ENCODE data around the gene MBD6. TPM values are rescaled to one million over a fixed set of nuclear protein-coding genes. Genes with fewer than 3 reads are reported as not detected.

The MBD6 gene
- total RNA-seq, 1 donor from 2014 or later = 10.0 TPM

GRCh38 chr12:57526477-57527126, 4.0 kb downstream of the MBD6 start:
- Histone ChIP-seq H3K27me3 (ENCODE audit: control insufficient read depth, insufficient read depth, low read length) (no peaks in the 10 kb centered on the region), H3K36me3 (ENCODE audit: control insufficient read depth, insufficient read depth, low read length) (peaks cover 4% of the 10 kb centered on the region), H3K4me3 (ENCODE audit: low read depth, low read length) (no peak overlapping the region)
- DNase-seq (ENCODE audit: low read depth) = no peak
- no peak for TF ChIP-seq CTCF (IDR thresholded peaks at IDR 0.05; ENCODE audit: insufficient read depth, low read length, poor library complexity, severe bottlenecking)

DNA sequence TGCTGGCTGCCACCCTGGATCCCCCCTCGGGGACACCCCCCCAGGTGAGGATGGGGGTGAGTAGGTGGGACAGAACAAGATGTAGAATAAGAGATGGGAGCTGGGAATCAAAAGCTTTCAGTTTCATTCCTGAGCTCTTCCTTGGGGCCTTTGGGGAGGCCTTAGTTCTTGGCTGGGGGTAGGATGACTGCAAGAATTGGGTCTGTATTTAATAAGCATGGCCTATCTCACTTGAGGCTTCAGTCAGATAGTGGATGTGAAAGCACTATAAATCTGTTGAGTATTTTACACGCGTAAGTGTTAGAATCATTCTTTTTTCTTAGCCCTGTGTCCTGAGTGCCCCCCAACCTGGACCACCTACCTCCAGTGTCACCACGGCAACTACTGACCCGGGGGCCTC, 4.6 kb downstream of the MBD6 start:
- Histone ChIP-seq H3K27me3 (ENCODE audit: control insufficient read depth, insufficient read depth, low read length) (no peaks in the 10 kb centered on the region), H3K36me3 (ENCODE audit: control insufficient read depth, insufficient read depth, low read length) (peaks cover 4% of the 10 kb centered on the region), H3K4me3 (ENCODE audit: low read depth, low read length) (no peak overlapping the region)
- DNase-seq (ENCODE audit: low read depth) = no peak
- no peak for TF ChIP-seq CTCF (IDR thresholded peaks at IDR 0.05; ENCODE audit: insufficient read depth, low read length, poor library complexity, severe bottlenecking)

GRCh38 chr12:57528176-57528575, 5.6 kb downstream of the MBD6 start:
- H3K36me3 ChIP-seq (ENCODE audit: control insufficient read depth, insufficient read depth, low read length) = peaks cover 5% of the 10 kb centered on the region
- H3K4me3 ChIP-seq (ENCODE audit: low read depth, low read length) = no peak overlapping the region
- TF ChIP-seq CTCF (IDR thresholded peaks at IDR 0.05; ENCODE audit: insufficient read depth, low read length, poor library complexity, severe bottlenecking) = no peak
- H3K27me3 ChIP-seq (ENCODE audit: control insufficient read depth, insufficient read depth, low read length) = no peaks in the 10 kb centered on the region
- no peak for DNase-seq (ENCODE audit: low read depth)

DNA sequence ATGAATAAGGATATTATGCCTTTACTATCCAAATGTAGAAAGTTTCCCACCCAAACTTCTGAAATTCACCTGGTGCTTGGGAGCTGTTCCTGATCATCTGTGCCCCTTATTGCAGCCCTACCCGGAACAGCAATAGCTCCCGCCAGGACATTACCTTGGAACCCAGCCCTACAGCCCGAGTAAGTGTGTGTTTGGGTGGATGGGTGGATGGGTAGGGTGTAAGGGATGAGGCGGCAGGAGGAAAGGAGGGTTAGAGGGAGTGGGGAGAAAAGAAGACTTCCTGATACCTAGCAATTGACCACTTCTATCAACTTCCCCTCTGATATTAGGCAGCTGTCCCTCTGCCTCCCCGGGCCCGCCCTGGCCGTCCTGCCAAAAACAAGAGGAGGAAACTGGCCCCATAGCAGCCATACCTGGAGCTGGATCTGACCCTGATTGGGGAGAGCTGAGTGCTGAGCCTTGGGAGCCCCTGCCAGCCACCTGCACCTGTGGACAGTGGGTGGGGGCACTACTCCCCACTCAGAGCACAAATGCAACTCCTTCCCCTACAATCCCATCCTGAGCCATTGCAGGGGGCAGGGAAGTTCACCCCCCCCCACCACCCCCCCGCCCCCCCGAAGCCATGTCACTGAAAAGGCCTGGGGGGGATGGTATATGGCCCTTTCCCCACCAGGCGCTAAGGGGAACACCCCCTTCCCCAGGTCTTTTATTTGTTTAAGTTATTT, 6.4 kb downstream of the MBD6 start:
- peaks cover 5% of the 10 kb centered on the region for H3K36me3 ChIP-seq (ENCODE audit: control insufficient read depth, insufficient read depth, low read length)
- TF ChIP-seq CTCF (IDR thresholded peaks at IDR 0.05; ENCODE audit: insufficient read depth, low read length, poor library complexity, severe bottlenecking) = no peak
- DNase-seq (ENCODE audit: low read depth) = no peak
- no peak overlapping the region for H3K4me3 ChIP-seq (ENCODE audit: low read depth, low read length)
- H3K27me3 ChIP-seq (ENCODE audit: control insufficient read depth, insufficient read depth, low read length) = no peaks in the 10 kb centered on the region

GRCh38 chr12:57529831-57530230, 7.2 kb downstream of the MBD6 start:
- peaks cover 5% of the 10 kb centered on the region for H3K36me3 ChIP-seq (ENCODE audit: control insufficient read depth, insufficient read depth, low read length)
- no peak overlapping the region for H3K4me3 ChIP-seq (ENCODE audit: low read depth, low read length)
- no peak for TF ChIP-seq CTCF (IDR thresholded peaks at IDR 0.05; ENCODE audit: insufficient read depth, low read length, poor library complexity, severe bottlenecking)
- H3K27me3 ChIP-seq (ENCODE audit: control insufficient read depth, insufficient read depth, low read length) = no peaks in the 10 kb centered on the region
- no peak for DNase-seq (ENCODE audit: low read depth)

Data from kidney epithelial cell (primary cell).